NCI-H2029 treated with DMSO at 0.1 percent for 48 hours (cell line): ENCODE measurements around the gene FOLH1.
"Not testable (repeated sequence)": the region's sequence is repeated elsewhere in the genome, so short reads cannot be mapped to it uniquely, and the experiment has no call there.

Experiments used
- DNase-seq: peaks from one replicate; lab custom pipeline; 2025; lab: John Stamatoyannopoulos, UW

The FOLH1 gene

GRCh38 chr11:49177936-49178335 lies 30.5 kb downstream of the FOLH1 start:
- DNase-seq: not testable (repeated sequence)

- not testable (repeated sequence) for DNase-seq
Observed at GRCh38 chr11:49175378-49175777, 33.0 kb downstream of the FOLH1 start.

GRCh38 chr11:49174691-49175366 lies 33.6 kb downstream of the FOLH1 start:
- DNase-seq: not testable (repeated sequence)

DNA sequence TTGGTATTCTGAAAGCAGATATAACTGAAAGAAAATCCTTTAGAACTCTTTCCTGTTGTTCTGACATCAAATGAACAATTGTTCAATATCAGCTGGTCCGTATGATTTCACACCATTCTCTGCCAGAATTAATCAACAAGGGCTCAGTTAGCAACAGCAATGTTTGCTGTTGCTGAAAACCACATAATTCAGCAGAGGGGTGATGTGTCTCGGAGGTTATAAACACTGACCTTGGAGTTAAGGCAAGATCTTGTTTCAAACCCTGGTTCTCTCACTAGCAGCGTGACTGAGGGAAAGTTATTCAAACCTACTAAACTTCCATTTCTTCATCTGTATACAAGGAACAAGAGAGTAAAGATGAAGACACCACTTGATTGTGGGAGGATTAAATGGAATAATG lies 36.8 kb downstream of the FOLH1 start:
- DNase-seq: not testable (repeated sequence)

DNA sequence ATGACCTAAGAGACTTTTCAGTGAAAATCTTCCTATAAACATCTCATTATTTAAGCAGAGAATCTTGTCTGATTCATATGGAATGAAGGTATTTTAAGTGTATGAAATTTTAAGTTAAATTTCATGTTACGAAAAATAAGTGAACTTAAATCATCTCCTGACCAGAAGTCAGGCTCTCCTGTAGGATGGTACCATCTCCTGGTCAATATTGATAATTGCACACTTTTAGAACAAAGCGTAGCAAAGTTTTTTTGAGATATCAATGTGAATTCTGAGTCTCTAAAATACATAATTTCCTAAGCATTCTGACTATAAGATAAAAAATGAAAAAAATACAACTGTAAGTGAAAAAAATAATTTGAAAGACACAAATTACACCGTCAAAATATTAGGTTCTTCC lies 38.8 kb downstream of the FOLH1 start:
- not testable (repeated sequence) for DNase-seq

GRCh38 chr11:49168992-49169391 lies 39.4 kb downstream of the FOLH1 start:
- DNase-seq: not testable (repeated sequence)

DNA sequence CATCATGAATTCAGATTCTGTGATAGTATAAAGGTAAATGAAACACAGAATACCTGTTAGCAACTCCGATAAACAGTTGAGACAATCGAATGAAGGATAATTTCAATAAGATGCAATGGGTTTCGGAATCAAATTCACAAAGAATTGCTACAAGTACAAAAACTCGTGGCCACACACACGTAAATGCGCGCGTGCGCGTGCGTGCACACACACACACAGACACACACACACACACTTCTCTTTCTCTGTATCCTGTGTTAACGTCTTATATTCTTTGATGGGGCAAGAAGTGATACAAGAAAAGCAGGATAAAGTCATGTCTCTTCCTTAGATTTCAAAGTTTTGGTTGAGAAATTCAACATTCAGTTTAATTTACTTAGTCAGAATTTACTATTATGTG lies 57.2 kb downstream of the FOLH1 start:
- DNase-seq: no peak

GRCh38 chr11:49102356-49102755 lies 106.0 kb downstream of the FOLH1 start:
- DNase-seq: not testable (repeated sequence)
